ENCODE results near the gene DTNA.

- TF ChIP-seq, protein P1, sequence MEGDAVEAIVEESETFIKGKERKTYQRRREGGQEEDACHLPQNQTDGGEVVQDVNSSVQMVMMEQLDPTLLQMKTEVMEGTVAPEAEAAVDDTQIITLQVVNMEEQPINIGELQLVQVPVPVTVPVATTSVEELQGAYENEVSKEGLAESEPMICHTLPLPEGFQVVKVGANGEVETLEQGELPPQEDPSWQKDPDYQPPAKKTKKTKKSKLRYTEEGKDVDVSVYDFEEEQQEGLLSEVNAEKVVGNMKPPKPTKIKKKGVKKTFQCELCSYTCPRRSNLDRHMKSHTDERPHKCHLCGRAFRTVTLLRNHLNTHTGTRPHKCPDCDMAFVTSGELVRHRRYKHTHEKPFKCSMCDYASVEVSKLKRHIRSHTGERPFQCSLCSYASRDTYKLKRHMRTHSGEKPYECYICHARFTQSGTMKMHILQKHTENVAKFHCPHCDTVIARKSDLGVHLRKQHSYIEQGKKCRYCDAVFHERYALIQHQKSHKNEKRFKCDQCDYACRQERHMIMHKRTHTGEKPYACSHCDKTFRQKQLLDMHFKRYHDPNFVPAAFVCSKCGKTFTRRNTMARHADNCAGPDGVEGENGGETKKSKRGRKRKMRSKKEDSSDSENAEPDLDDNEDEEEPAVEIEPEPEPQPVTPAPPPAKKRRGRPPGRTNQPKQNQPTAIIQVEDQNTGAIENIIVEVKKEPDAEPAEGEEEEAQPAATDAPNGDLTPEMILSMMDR (IDR thresholded peaks at IDR 0.05): no peak
- no peak for TF ChIP-seq POLR2A (IDR thresholded peaks at IDR 0.05)
These were observed 98.3 kb downstream of the DTNA start for GRCh38 chr18:34808389-34808788.

Data from Peyer's patch (tissue), 4 donors.